Measurements from ENCODE around the gene OR52E1. TPM values are rescaled to one million over a fixed set of nuclear protein-coding genes. Genes with fewer than 3 reads are reported as not detected.

The OR52E1 gene
- not detected for total RNA-seq

GRCh38 chr11:5069272-5069671, at the start of gene OR52E1:
TSS of gene OR52E1 (plus strand) at chr11:5069572.
- H3K4me1 ChIP-seq, result no peaks in the 10 kb centered on the region
- H3K36me3 ChIP-seq, result no peaks in the 10 kb centered on the region
- no peaks in the 10 kb centered on the region for H3K9me3 ChIP-seq
- TF ChIP-seq POLR2A (IDR thresholded peaks at IDR 0.05), result no peak
- no peak for TF ChIP-seq EP300 (IDR thresholded peaks at IDR 0.05)
- no peak for TF ChIP-seq CTCF (IDR thresholded peaks at IDR 0.05)
- H3K27me3 ChIP-seq, result no peaks in the 10 kb centered on the region
- H3K4me3 ChIP-seq, result no peak within 1 kb of the TSS
- no peak within 1 kb of the TSS for H3K27ac ChIP-seq
- no peak for DNase-seq (ENCODE audit: low spot score in 2 of 2)
- 67 to 69% methylated on average over 3 of the region's 3 CpGs for WGBS, 2 donors

GRCh38 chr11:5021996-5022395, 47.4 kb upstream of the OR52E1 start:
- Histone ChIP-seq H3K4me1 (no peaks in the 10 kb centered on the region), H3K4me3 (no peak overlapping the region), H3K9me3 (peaks cover 0 to 25% (median 5%) of the 10 kb centered on the region in 4 donors), H3K27me3 (no peaks in the 10 kb centered on the region), H3K36me3 (no peaks in the 10 kb centered on the region), H3K27ac (no peak overlapping the region)
- no peak for DNase-seq (ENCODE audit: low spot score in 2 of 2)
- WGBS, 2 donors, result 88 to 100% methylated on average over 2 of the region's 2 CpGs
- TF ChIP-seq EP300 (IDR thresholded peaks at IDR 0.05), result no peak
- TF ChIP-seq POLR2A (IDR thresholded peaks at IDR 0.05), result no peak
- no peak for TF ChIP-seq CTCF (IDR thresholded peaks at IDR 0.05)

GRCh38 chr11:5036669-5037068, 32.7 kb upstream of the OR52E1 start:
- no peak for DNase-seq (ENCODE audit: low spot score in 2 of 2)
- TF ChIP-seq EP300 (IDR thresholded peaks at IDR 0.05), result no peak
- TF ChIP-seq CTCF (IDR thresholded peaks at IDR 0.05), result no peak
- no peak for TF ChIP-seq POLR2A (IDR thresholded peaks at IDR 0.05)
- Histone ChIP-seq H3K4me1 (no peaks in the 10 kb centered on the region), H3K9me3 (no peaks in the 10 kb centered on the region), H3K27ac (no peak overlapping the region), H3K27me3 (no peaks in the 10 kb centered on the region), H3K36me3 (no peaks in the 10 kb centered on the region), H3K4me3 (no peak overlapping the region)
- 68 to 76% methylated on average over 2 of the region's 2 CpGs for WGBS, 2 donors

GRCh38 chr11:5037926-5038325, 31.4 kb upstream of the OR52E1 start:
- no peak for TF ChIP-seq CTCF (IDR thresholded peaks at IDR 0.05)
- no peak for TF ChIP-seq EP300 (IDR thresholded peaks at IDR 0.05)
- TF ChIP-seq POLR2A (IDR thresholded peaks at IDR 0.05), result no peak
- Histone ChIP-seq H3K36me3 (no peaks in the 10 kb centered on the region), H3K4me1 (no peaks in the 10 kb centered on the region), H3K4me3 (no peak overlapping the region), H3K27ac (no peak overlapping the region), H3K9me3 (no peaks in the 10 kb centered on the region), H3K27me3 (no peaks in the 10 kb centered on the region)
- DNase-seq (ENCODE audit: low spot score in 2 of 2), result no peak
- 51 to 52% methylated on average over 2 of the region's 2 CpGs for WGBS, 2 donors

- 71 to 89% methylated on average over 1 of the region's 1 CpG for WGBS, 2 donors
- Histone ChIP-seq H3K27ac (no peak overlapping the region), H3K4me3 (no peak overlapping the region), H3K9me3 (no peaks in the 10 kb centered on the region), H3K36me3 (no peaks in the 10 kb centered on the region), H3K4me1 (no peaks in the 10 kb centered on the region), H3K27me3 (no peaks in the 10 kb centered on the region)
- no peak for DNase-seq (ENCODE audit: low spot score in 2 of 2)
- TF ChIP-seq EP300 (IDR thresholded peaks at IDR 0.05), result no peak
- no peak for TF ChIP-seq POLR2A (IDR thresholded peaks at IDR 0.05)
- no peak for TF ChIP-seq CTCF (IDR thresholded peaks at IDR 0.05)
These were observed 31.0 kb upstream of the OR52E1 start for GRCh38 chr11:5038341-5038740.

All from tibial nerve (tissue), 4 donors.